ENCODE results near the gene ANO4.

DNA sequence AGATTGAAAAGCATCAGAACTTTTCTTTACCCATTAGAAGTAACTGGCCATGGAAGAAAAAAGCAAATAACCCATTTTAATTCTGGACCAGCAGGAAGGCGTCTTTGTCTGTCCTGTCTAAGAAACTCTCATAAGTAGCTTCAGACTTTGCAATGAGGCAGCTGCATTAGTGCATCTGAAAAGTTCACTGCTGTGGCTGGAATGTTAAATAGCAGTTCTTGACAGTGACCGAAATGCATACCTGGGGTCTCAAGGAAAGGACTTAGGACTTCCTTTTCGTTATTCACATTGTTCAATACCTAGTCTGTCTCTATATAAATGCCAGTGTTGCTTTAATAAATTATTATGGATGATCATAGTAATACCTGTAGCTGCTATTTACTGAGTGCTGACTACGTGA, 125.9 kb downstream of the ANO4 start:
- TF ChIP-seq, protein P1, sequence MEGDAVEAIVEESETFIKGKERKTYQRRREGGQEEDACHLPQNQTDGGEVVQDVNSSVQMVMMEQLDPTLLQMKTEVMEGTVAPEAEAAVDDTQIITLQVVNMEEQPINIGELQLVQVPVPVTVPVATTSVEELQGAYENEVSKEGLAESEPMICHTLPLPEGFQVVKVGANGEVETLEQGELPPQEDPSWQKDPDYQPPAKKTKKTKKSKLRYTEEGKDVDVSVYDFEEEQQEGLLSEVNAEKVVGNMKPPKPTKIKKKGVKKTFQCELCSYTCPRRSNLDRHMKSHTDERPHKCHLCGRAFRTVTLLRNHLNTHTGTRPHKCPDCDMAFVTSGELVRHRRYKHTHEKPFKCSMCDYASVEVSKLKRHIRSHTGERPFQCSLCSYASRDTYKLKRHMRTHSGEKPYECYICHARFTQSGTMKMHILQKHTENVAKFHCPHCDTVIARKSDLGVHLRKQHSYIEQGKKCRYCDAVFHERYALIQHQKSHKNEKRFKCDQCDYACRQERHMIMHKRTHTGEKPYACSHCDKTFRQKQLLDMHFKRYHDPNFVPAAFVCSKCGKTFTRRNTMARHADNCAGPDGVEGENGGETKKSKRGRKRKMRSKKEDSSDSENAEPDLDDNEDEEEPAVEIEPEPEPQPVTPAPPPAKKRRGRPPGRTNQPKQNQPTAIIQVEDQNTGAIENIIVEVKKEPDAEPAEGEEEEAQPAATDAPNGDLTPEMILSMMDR (IDR thresholded peaks at IDR 0.05), result no peak
- no peak for TF ChIP-seq EP300 (IDR thresholded peaks at IDR 0.05)

All from ovary (tissue), 3 donors.